Nasal cavity respiratory epithelium epithelial cell of viscerocranial mucosa (primary cell): ENCODE measurements around the gene TMEM191C. TPM values are rescaled to one million over a fixed set of nuclear protein-coding genes. Genes with fewer than 3 reads are reported as not detected.

Source experiments
- total RNA-seq: library from RNA; depleted of rRNA; stranded (reverse); fragments of >200 nt; gene quantifications from 2 replicates; pipeline ENCODE4 v1.2.3, GENCODE V29; 2014

Gene TMEM191C
- total RNA-seq, result 0.34 and 0.85 TPM in 2 replicates

DNA sequence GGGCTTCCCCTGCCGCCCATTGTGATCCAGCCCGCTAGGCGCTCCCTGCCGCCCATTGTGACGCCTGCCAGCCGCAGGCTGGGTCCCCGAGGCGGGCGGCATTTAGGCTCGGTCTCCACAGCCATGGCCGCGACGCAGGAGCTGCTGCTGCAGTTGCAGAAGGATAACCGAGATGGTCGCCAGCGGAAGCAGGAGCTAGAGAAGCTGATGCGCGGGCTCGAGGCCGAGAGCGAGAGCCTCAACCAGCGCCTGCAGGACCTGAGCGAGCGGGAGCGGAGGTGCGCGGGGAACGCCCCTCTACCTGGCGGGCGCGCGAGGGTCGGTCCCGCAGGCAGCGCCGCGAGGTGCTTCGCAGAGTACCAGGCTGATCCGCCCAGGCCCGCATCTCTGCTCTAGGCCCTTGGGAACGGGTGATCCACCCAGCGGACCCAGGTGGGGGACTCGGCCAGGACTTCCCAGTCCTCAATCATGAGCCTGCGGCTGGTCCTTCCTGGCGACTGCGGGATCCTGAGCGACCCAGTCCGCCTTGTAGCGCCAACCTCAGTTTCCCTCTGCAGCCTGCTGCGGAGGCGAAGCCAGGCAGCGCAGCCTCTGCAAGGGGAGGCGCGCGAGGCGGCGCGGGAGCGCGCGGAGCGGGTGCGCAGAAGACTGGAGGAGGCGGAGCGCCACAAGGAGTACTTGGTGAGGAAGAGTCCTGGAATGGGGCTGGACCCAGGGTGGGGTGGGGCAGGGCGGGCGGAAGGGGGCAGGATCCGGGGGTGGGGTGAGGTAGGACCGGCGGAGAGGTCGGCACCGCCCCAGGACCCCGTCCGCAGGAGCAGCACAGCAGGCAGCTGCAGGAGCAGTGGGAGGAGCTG, at the start of gene TMEM191C:
Gene TMEM191C (plus strand): TSS at position 51 of the 857 bp plus-strand sequence. CDS start 73 bp downstream, at position 124.

Other genes starting within 250 kb of the TMEM191C start
- gene RIMBP3B, start 83.6 kb upstream of the TMEM191C start, total RNA-seq, result not detected in 2 replicates
- 3.4 and 4.1 TPM in 2 replicates for gene HIC2, start 50.0 kb upstream of the TMEM191C start, total RNA-seq
- gene RIMBP3C, start 84.1 kb downstream of the TMEM191C start, total RNA-seq, result not detected in 2 replicates
- gene UBE2L3, start 100.3 kb downstream of the TMEM191C start, total RNA-seq, result 15.0 and 27.3 TPM in 2 replicates
- 25.8 and 45.1 TPM in 2 replicates for gene YDJC, start 162.6 kb downstream of the TMEM191C start, total RNA-seq
- gene CCDC116, start 165.4 kb downstream of the TMEM191C start, total RNA-seq, result 0.07 TPM in 1 of 2 replicates, not detected in the other
- gene SDF2L1, start 174.9 kb downstream of the TMEM191C start, total RNA-seq, result 23.6 and 125 TPM in 2 replicates
- 21.5 and 30.8 TPM in 2 replicates for gene PPIL2, start 198.6 kb downstream of the TMEM191C start, total RNA-seq